ENCODE data around the gene GINS1. TPM values are rescaled to one million over a fixed set of nuclear protein-coding genes. Genes with fewer than 3 reads are reported as not detected.
"Not testable (repeated sequence)": the region's sequence is repeated elsewhere in the genome, so short reads cannot be mapped to it uniquely, and the experiment has no call there.

Gene GINS1
- total RNA-seq, 1 experiment from 2014 or later: 6.0 TPM

GRCh38 chr20:25397821-25398220 lies 9.7 kb upstream of the GINS1 start:
- ChIA-PET CTCF (interaction anchor here (0.6 to 6.3 kb wide), 28 partner anchors 8 to 401 kb away, joined by 3 to 104 read pairs (median 7); partner anchors contain the start of gene GINS1), POLR2A (interaction anchor here (0.8 to 2.7 kb wide), 9 partner anchors 10 to 404 kb away, joined by 3 to 34 read pairs (median 6); partner anchors contain the start of genes APMAP, GINS1 and PYGB)
- Mint-ChIP-seq H3K4me1 (ENCODE audit: insufficient read depth, unreplicated experiment) (no peaks in the 10 kb centered on the region), H3K9me3 (ENCODE audit: unreplicated experiment) (peaks cover 7% of the 10 kb centered on the region), H3K27ac (ENCODE audit: low read depth, unreplicated experiment) (no peak overlapping the region), H3K4me3 (ENCODE audit: unreplicated experiment) (no peak overlapping the region), H3K36me3 (ENCODE audit: insufficient read depth, unreplicated experiment) (no peaks in the 10 kb centered on the region), H3K27me3 (ENCODE audit: insufficient read depth, unreplicated experiment) (no peaks in the 10 kb centered on the region)
- DNase-seq (ENCODE audit: unreplicated experiment): no peak
- intact Hi-C loops (cut with micrococcal nuclease): loop anchor here (2.0 to 5.0 kb wide), 3 partner anchors 61 to 331 kb away; no protein-coding TSS in a partner anchor
- TF ChIP-seq CTCF (IDR thresholded peaks at IDR 0.05; ENCODE audit: unreplicated experiment): no peak
- BruUV-seq (replicated peaks): no TSS peak

- Mint-ChIP-seq H3K4me1 (ENCODE audit: insufficient read depth, unreplicated experiment) (no peaks in the 10 kb centered on the region), H3K9me3 (ENCODE audit: unreplicated experiment) (peaks cover 14% of the 10 kb centered on the region), H3K27ac (ENCODE audit: low read depth, unreplicated experiment) (no peak overlapping the region), H3K36me3 (ENCODE audit: insufficient read depth, unreplicated experiment) (peaks cover 6% of the 10 kb centered on the region), H3K4me3 (ENCODE audit: unreplicated experiment) (no peak overlapping the region), H3K27me3 (ENCODE audit: insufficient read depth, unreplicated experiment) (no peaks in the 10 kb centered on the region)
- intact Hi-C loops (cut with micrococcal nuclease): loop anchor here (1.0 to 5.0 kb wide), 6 partner anchors 62 to 404 kb away; no protein-coding TSS in a partner anchor
- ChIA-PET CTCF (interaction anchor here (0.6 to 6.3 kb wide), 48 partner anchors 7 to 412 kb away, joined by 3 to 104 read pairs (median 5); partner anchors contain the start of gene GINS1), POLR2A (interaction anchor here (0.6 to 2.7 kb wide), 18 partner anchors 8 to 407 kb away, joined by 3 to 34 read pairs (median 4); partner anchors contain the start of genes APMAP, GINS1 and PYGB)
- BruUV-seq (replicated peaks): no TSS peak
- DNase-seq (ENCODE audit: unreplicated experiment): no peak
- TF ChIP-seq CTCF (IDR thresholded peaks at IDR 0.05; ENCODE audit: unreplicated experiment): no peak
Observed at GRCh38 chr20:25398376-25399036, 9.0 kb upstream of the GINS1 start.

- intact Hi-C loops (cut with micrococcal nuclease): loop anchor here (1.0 to 5.0 kb wide), 6 partner anchors 62 to 405 kb away; no protein-coding TSS in a partner anchor
- Mint-ChIP-seq H3K4me1 (ENCODE audit: insufficient read depth, unreplicated experiment) (no peaks in the 10 kb centered on the region), H3K27ac (ENCODE audit: low read depth, unreplicated experiment) (no peak overlapping the region), H3K9me3 (ENCODE audit: unreplicated experiment) (peaks cover 14% of the 10 kb centered on the region), H3K36me3 (ENCODE audit: insufficient read depth, unreplicated experiment) (peaks cover 8% of the 10 kb centered on the region), H3K4me3 (ENCODE audit: unreplicated experiment) (no peak overlapping the region), H3K27me3 (ENCODE audit: insufficient read depth, unreplicated experiment) (no peaks in the 10 kb centered on the region)
- peak; percentile 76 for DNase-seq (ENCODE audit: unreplicated experiment)
- TF ChIP-seq CTCF (IDR thresholded peaks at IDR 0.05; ENCODE audit: unreplicated experiment): peak; percentile 62
- BruUV-seq (replicated peaks): no TSS peak
- POLR2A ChIA-PET: interaction anchor here (0.6 to 2.7 kb wide), 21 partner anchors 8 to 407 kb away, joined by 3 to 34 read pairs (median 4); partner anchors contain the start of genes APMAP, GINS1 and PYGB
- CTCF ChIA-PET: interaction anchor here (0.6 to 6.3 kb wide), 56 partner anchors 9 to 412 kb away, joined by 3 to 104 read pairs (median 4); partner anchors contain the start of gene GINS1
Observed at GRCh38 chr20:25399037-25399430, 8.4 kb upstream of the GINS1 start.

- BruUV-seq (replicated peaks); H3K4me3 Mint-ChIP-seq (ENCODE audit: unreplicated experiment); DNase-seq (ENCODE audit: unreplicated experiment); H3K27me3 Mint-ChIP-seq (ENCODE audit: insufficient read depth, unreplicated experiment); H3K27ac Mint-ChIP-seq (ENCODE audit: low read depth, unreplicated experiment); H3K36me3 Mint-ChIP-seq (ENCODE audit: insufficient read depth, unreplicated experiment); H3K4me1 Mint-ChIP-seq (ENCODE audit: insufficient read depth, unreplicated experiment); intact Hi-C loops (cut with micrococcal nuclease): not testable (repeated sequence)
- CTCF ChIA-PET: interaction anchor here (0.6 to 6.3 kb wide), 23 partner anchors 8 to 404 kb away, joined by 3 to 104 read pairs (median 5); partner anchors contain the start of gene GINS1
- peaks cover 14% of the 10 kb centered on the region for H3K9me3 Mint-ChIP-seq (ENCODE audit: unreplicated experiment)
- POLR2A ChIA-PET: interaction anchor here (1.1 to 2.7 kb wide), 5 partner anchors 7 to 407 kb away, joined by 3 to 26 read pairs (median 12); partner anchors contain the start of genes APMAP, GINS1 and PYGB
Observed at GRCh38 chr20:25400291-25400732, 7.2 kb upstream of the GINS1 start.
